Endothelial cell (in vitro differentiated cells): ENCODE results near the gene C11orf65. TPM values are rescaled to one million over a fixed set of nuclear protein-coding genes. Genes with fewer than 3 reads are reported as not detected.

Experiments
- DNase-seq: peaks from one replicate; pipeline ENCODE4 v3.0.0; 2021; ENCODE audit warnings: low spot score
- H3K27ac Mint-ChIP-seq: one replicate; pipeline ENCODE4 v1.8.0; 2021; ENCODE audit warnings: mixed read lengths, inconsistent platforms; ENCODE audit not compliant: unreplicated experiment
- H3K27me3 Mint-ChIP-seq: one replicate; pipeline ENCODE4 v1.8.0; 2021; ENCODE audit warnings: mild to moderate bottlenecking, moderate library complexity, mixed read lengths, inconsistent platforms; ENCODE audit not compliant: unreplicated experiment
- H3K36me3 Mint-ChIP-seq: one replicate; pipeline ENCODE4 v1.8.0; 2021; ENCODE audit warnings: mild to moderate bottlenecking, low read depth, mixed read lengths, inconsistent platforms; ENCODE audit not compliant: unreplicated experiment
- H3K4me1 Mint-ChIP-seq: one replicate; pipeline ENCODE4 v1.8.0; 2021; ENCODE audit warnings: mild to moderate bottlenecking, mixed read lengths, inconsistent platforms; ENCODE audit not compliant: unreplicated experiment
- H3K4me3 Mint-ChIP-seq: one replicate; pipeline ENCODE4 v1.8.0; 2021; ENCODE audit warnings: mild to moderate bottlenecking, mixed read lengths, inconsistent platforms; ENCODE audit not compliant: unreplicated experiment
- H3K9me3 Mint-ChIP-seq: one replicate; pipeline ENCODE4 v1.8.0; 2021; ENCODE audit warnings: mixed read lengths, inconsistent platforms; ENCODE audit not compliant: unreplicated experiment
- total RNA-seq: library from RNA; stranded (reverse); fragmentation: NEBNext Ultra II Directional; extraction: Animal tissue kit (Norgen Biotek cat#: 25700); gene quantifications from one replicate; pipeline ENCODE4 v1.2.1, GENCODE V29; 2021; ENCODE audit not compliant: unreplicated experiment
- TF ChIP-seq, protein P1 (sequence below): fragments of 200-600 bp; sonication (generic); IDR thresholded peaks from one replicate; pipeline ENCODE4 v1.5.0; 2021; ENCODE audit warnings: antibody characterized with exemption; ENCODE audit not compliant: unreplicated experiment

C11orf65 gene
- total RNA-seq, 1 donor from 2014 or later, result 0.69 TPM

DNA sequence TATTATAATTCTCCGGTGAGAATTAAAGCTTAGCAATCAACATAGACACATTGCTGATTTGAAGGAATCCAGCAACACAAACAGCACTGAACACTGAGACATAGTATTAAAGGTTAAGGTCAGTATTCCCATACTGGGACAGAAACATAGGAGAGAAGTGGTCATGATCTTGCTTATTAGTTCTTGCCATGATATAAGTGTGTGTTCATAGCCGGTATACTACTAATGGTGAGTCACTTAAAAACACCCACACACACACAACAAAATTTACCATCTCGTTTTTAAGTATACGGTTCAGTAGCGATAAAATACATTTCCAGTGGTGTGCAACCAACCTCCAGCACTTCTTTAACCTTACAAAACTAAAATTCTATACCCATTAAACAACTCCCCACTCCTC, 96.3 kb downstream of the C11orf65 start:
- TF ChIP-seq, protein P1, sequence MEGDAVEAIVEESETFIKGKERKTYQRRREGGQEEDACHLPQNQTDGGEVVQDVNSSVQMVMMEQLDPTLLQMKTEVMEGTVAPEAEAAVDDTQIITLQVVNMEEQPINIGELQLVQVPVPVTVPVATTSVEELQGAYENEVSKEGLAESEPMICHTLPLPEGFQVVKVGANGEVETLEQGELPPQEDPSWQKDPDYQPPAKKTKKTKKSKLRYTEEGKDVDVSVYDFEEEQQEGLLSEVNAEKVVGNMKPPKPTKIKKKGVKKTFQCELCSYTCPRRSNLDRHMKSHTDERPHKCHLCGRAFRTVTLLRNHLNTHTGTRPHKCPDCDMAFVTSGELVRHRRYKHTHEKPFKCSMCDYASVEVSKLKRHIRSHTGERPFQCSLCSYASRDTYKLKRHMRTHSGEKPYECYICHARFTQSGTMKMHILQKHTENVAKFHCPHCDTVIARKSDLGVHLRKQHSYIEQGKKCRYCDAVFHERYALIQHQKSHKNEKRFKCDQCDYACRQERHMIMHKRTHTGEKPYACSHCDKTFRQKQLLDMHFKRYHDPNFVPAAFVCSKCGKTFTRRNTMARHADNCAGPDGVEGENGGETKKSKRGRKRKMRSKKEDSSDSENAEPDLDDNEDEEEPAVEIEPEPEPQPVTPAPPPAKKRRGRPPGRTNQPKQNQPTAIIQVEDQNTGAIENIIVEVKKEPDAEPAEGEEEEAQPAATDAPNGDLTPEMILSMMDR, result no peak
- Mint-ChIP-seq H3K4me3 (no peak overlapping the region), H3K27ac (no peak overlapping the region), H3K4me1 (no peaks in the 10 kb centered on the region), H3K27me3 (no peaks in the 10 kb centered on the region), H3K36me3 (peaks cover 4% of the 10 kb centered on the region), H3K9me3 (peaks cover 5% of the 10 kb centered on the region)
- no peak for DNase-seq

DNA sequence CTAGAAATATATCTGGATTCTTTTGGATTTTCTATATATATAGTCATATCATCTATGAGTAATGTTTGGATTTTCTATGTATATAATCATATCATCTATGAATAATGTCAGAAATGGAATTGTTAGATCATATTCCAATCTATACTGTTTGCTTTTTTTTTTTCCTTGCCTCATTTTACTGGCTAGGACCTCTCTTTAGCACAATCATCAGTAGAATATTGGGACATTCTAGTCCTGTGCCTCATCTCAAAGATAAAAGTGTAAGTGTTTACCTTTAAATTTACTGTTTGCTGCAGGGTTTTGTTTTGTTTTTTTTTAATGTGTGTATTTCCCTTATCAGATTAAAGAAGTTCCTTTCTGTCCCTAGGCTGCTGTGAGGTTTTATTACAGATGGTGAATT, 97.0 kb downstream of the C11orf65 start:
- Mint-ChIP-seq H3K4me1 (no peaks in the 10 kb centered on the region), H3K27me3 (no peaks in the 10 kb centered on the region), H3K27ac (no peak overlapping the region), H3K4me3 (no peak overlapping the region), H3K9me3 (peaks cover 5% of the 10 kb centered on the region), H3K36me3 (peaks cover 4% of the 10 kb centered on the region)
- DNase-seq, result no peak
- TF ChIP-seq, protein P1, result no peak

DNA sequence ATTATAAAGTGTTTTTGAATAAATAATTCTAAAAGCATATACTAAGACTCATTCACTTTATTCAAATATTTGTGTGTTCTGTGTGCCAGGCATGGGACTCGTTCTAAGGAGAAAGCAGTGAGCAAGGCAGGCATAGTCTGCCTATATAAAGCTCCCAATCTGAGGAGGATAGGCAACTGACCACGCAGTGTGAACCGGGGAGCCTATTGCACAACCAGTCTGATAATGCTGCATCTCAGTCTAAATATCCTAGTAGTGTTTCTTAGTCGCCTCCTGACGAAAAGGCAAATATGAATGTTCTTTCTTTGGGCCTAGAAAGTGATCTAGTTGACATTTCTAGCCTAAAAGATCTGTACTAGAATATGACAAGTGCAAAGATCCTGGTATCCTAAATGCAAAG, 98.3 kb downstream of the C11orf65 start:
- Mint-ChIP-seq H3K9me3 (peaks cover 5% of the 10 kb centered on the region), H3K27ac (no peak overlapping the region), H3K36me3 (peaks cover 7% of the 10 kb centered on the region), H3K4me3 (no peak overlapping the region), H3K4me1 (peaks cover 4% of the 10 kb centered on the region), H3K27me3 (no peaks in the 10 kb centered on the region)
- no peak for DNase-seq
- TF ChIP-seq, protein P1, result no peak

DNA sequence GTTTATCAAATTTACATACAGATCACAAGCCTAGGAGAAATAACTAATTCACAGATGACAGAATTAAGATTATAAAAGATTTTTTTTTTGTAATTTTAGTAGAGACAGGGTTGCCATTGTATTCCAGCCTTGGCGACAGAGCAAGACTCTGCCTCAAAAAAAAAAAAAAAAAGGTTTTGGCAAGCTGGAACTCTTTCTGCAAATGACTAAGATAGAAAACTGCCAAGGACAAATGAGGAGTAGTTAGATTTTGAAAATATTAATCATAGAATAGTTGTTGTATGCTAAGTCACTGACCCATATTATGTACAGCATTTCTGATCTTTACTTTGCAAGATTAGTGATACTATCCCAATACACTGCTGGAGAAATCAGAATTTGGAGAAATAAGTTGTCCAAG, 99.2 kb downstream of the C11orf65 start:
- TF ChIP-seq, protein P1, result no peak
- H3K27ac Mint-ChIP-seq, result no peak overlapping the region
- DNase-seq, result no peak
- H3K36me3 Mint-ChIP-seq, result peaks cover 5% of the 10 kb centered on the region
- H3K9me3 Mint-ChIP-seq, result peaks cover 2% of the 10 kb centered on the region
- H3K4me3 Mint-ChIP-seq, result no peak overlapping the region
- H3K4me1 Mint-ChIP-seq, result peaks cover 4% of the 10 kb centered on the region
- no peaks in the 10 kb centered on the region for H3K27me3 Mint-ChIP-seq

DNA sequence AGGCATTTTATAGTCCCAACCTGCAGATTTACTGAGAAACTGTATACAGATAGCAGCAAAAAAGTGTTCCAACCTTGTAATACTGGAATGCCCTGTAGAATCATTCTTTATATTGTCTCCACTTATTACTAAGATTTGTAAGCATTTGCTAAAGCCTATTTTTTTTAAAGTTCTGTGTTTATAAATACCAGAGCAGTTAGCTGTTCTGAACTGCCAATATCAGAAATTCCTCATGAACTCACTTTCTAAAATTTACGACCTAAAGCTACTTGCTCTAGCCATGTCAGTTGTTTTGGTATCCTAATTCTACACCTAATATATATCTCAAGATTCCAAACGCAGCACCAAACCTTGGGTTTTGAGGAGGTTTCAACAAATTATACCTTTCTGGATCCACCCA, 103.2 kb downstream of the C11orf65 start:
- DNase-seq, result no peak
- no peaks in the 10 kb centered on the region for H3K9me3 Mint-ChIP-seq

More for the DNA sequence above, 103.2 kb downstream of the C11orf65 start:
- no peak overlapping the region for H3K27ac Mint-ChIP-seq
- peaks cover 4% of the 10 kb centered on the region for H3K4me1 Mint-ChIP-seq
- H3K27me3 Mint-ChIP-seq, result no peaks in the 10 kb centered on the region
- H3K36me3 Mint-ChIP-seq, result peaks cover 9% of the 10 kb centered on the region
- H3K4me3 Mint-ChIP-seq, result no peak overlapping the region
- TF ChIP-seq, protein P1, result no peak
